Skeletal muscle cell (primary cell): ENCODE results near the gene YAP1.

Source experiments
- DNase-seq: peaks from one replicate; pipeline ENCODE4 v3.0.0-alpha.2; 2010; ENCODE audit warnings: low read depth
- H3K4me3 ChIP-seq: 2 replicates; pipeline ENCODE4 v1.5.1; 2011; ENCODE audit warnings: low read depth, mild to moderate bottlenecking, control low read depth, low read length, moderate library complexity

Gene YAP1

GRCh38 chr11:102115557-102115956, 5.3 kb downstream of the YAP1 start:
- no peak overlapping the region for H3K4me3 ChIP-seq
- peak; percentile 76 for DNase-seq

- DNase-seq = no peak
- no peak overlapping the region for H3K4me3 ChIP-seq
These were observed 6.4 kb downstream of the YAP1 start for GRCh38 chr11:102116453-102117205.

- no peak for DNase-seq
- H3K4me3 ChIP-seq = no peak overlapping the region
These were observed 7.3 kb downstream of the YAP1 start for GRCh38 chr11:102117472-102118113.

GRCh38 chr11:102118937-102119336, 8.7 kb downstream of the YAP1 start:
- H3K4me3 ChIP-seq = no peak overlapping the region
- DNase-seq = no peak

- no peak for DNase-seq
- no peak overlapping the region for H3K4me3 ChIP-seq
These were observed 9.8 kb downstream of the YAP1 start for GRCh38 chr11:102119997-102120396.

- no peak for DNase-seq
- H3K4me3 ChIP-seq = no peak overlapping the region
These were observed 10.3 kb downstream of the YAP1 start for GRCh38 chr11:102120437-102120973.

- no peak for DNase-seq
- no peak overlapping the region for H3K4me3 ChIP-seq
These were observed 11.1 kb downstream of the YAP1 start for GRCh38 chr11:102121329-102121728.

GRCh38 chr11:102134597-102134996, 24.4 kb downstream of the YAP1 start:
- H3K4me3 ChIP-seq = no peak overlapping the region
- DNase-seq = no peak

GRCh38 chr11:102135256-102135655, 25.0 kb downstream of the YAP1 start:
- no peak overlapping the region for H3K4me3 ChIP-seq
- no peak for DNase-seq

GRCh38 chr11:102138223-102138622, 28.0 kb downstream of the YAP1 start:
- H3K4me3 ChIP-seq = no peak overlapping the region
- DNase-seq = no peak

- no peak overlapping the region for H3K4me3 ChIP-seq
- peak; percentile 72 for DNase-seq
These were observed 28.4 kb downstream of the YAP1 start for GRCh38 chr11:102138670-102139069.

- DNase-seq = peak; percentile 73
- H3K4me3 ChIP-seq = no peak overlapping the region
These were observed 28.8 kb downstream of the YAP1 start for GRCh38 chr11:102139081-102139498.

GRCh38 chr11:102142333-102142732, 32.1 kb downstream of the YAP1 start:
- no peak for DNase-seq

GRCh38 chr11:102143867-102144266, 33.6 kb downstream of the YAP1 start:
- no peak for DNase-seq
- H3K4me3 ChIP-seq = no peak overlapping the region

More at GRCh38 chr11:102142333-102142732, 32.1 kb downstream of the YAP1 start:
- H3K4me3 ChIP-seq = no peak overlapping the region

- peak; percentile 40 for DNase-seq
- no peak overlapping the region for H3K4me3 ChIP-seq
These were observed 34.4 kb downstream of the YAP1 start for GRCh38 chr11:102144357-102145355.

GRCh38 chr11:102147015-102147414, 36.8 kb downstream of the YAP1 start:
- H3K4me3 ChIP-seq = no peak overlapping the region
- no peak for DNase-seq

GRCh38 chr11:102147632-102148031, 37.4 kb downstream of the YAP1 start:
- H3K4me3 ChIP-seq = no peak overlapping the region
- DNase-seq = no peak

- no peak overlapping the region for H3K4me3 ChIP-seq
- no peak for DNase-seq
These were observed 37.8 kb downstream of the YAP1 start for GRCh38 chr11:102148059-102148458.

- H3K4me3 ChIP-seq = no peak overlapping the region
- DNase-seq = no peak
These were observed 41.7 kb downstream of the YAP1 start for GRCh38 chr11:102151784-102152525.
